ENCODE data around the gene GOLGA2. TPM values are rescaled to one million over a fixed set of nuclear protein-coding genes. Genes with fewer than 3 reads are reported as not detected.

Gene GOLGA2
- total RNA-seq, 4 donors from 2014 or later: 71.1 to 130 (median 83.1) TPM

DNA sequence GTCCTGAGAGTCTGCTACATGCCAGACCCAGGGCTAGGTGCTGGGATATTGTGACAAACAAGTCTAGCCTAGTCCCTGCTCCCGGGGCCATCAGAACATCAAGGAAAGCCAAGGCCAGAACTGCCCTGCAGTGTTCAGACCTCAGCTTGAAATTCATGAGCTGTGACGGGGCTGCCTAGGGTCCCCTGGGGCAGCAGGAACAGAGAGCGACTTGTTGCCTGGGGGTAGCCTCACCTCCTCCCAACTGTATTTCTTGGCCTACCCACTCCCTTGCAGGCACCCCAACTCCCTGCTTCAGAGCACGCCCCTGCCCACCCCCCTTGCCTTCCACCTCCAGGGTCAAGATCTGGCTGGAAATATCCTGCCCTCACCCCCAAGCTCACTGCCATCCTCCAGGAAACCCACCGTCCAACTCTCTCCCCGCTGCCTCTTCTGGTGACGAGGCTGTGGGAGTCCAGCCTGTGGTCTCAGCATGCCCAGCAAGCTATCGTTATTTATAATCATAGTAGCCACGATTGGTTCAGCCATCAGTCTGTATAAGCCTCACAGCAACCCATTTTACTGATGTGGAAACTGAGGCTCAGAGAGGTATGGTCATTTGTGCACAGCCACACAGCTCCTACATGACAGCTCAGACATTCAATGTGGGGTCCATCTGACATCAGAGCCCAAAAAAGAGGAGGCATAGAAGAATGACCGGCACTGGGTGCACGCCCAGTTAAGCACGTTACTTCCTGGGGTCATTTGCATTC is 61.9 kb downstream of the GOLGA2 start:
- Histone ChIP-seq H3K27ac (peak overlapping the region in 1 of 4 donors; percentile 70), H3K36me3 (no peaks in the 10 kb centered on the region), H3K27me3 (no peaks in the 10 kb centered on the region), H3K4me3 (no peak overlapping the region), H3K4me1 (peaks cover 0 to 49% (median 13%) of the 10 kb centered on the region in 3 donors), H3K9me3 (no peaks in the 10 kb centered on the region)
- 78% methylated on average over 11 of the region's 12 CpGs; no CpG with 5 or more reads in 1 of the 2 donors for WGBS, 2 donors (ENCODE audit: low coverage in 1 of 2)
- TF ChIP-seq POLR2AphosphoS5 (IDR thresholded peaks at IDR 0.05): no peak
- no peak for TF ChIP-seq EP300 (IDR thresholded peaks at IDR 0.05)
- no peak for TF ChIP-seq POLR2A (IDR thresholded peaks at IDR 0.05)
- TF ChIP-seq, protein P1, sequence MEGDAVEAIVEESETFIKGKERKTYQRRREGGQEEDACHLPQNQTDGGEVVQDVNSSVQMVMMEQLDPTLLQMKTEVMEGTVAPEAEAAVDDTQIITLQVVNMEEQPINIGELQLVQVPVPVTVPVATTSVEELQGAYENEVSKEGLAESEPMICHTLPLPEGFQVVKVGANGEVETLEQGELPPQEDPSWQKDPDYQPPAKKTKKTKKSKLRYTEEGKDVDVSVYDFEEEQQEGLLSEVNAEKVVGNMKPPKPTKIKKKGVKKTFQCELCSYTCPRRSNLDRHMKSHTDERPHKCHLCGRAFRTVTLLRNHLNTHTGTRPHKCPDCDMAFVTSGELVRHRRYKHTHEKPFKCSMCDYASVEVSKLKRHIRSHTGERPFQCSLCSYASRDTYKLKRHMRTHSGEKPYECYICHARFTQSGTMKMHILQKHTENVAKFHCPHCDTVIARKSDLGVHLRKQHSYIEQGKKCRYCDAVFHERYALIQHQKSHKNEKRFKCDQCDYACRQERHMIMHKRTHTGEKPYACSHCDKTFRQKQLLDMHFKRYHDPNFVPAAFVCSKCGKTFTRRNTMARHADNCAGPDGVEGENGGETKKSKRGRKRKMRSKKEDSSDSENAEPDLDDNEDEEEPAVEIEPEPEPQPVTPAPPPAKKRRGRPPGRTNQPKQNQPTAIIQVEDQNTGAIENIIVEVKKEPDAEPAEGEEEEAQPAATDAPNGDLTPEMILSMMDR (IDR thresholded peaks at IDR 0.05): no peak
- ATAC-seq: no peak

DNA sequence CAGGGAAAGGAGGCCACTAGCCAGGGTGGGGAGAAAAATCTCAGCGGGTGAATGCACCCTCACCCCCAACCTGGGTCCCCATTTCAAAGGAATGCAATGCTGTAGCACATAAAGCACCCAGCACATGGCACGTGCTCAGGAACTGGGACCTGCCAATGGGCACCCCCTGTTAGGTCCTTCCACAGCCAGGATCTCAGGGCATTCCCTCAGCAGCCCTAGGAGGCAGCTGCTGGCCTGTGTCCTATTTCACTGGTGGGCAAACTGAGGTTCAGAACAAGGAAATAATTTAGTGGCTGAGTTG is 63.9 kb downstream of the GOLGA2 start:
- Histone ChIP-seq H3K4me3 (no peak overlapping the region), H3K27ac (peak overlapping the region in 1 of 4 donors; percentile 42), H3K9me3 (no peaks in the 10 kb centered on the region), H3K36me3 (no peaks in the 10 kb centered on the region), H3K27me3 (no peaks in the 10 kb centered on the region), H3K4me1 (peaks cover 0 to 30% (median 7%) of the 10 kb centered on the region in 3 donors)
- no peak for ATAC-seq
- WGBS, 2 donors (ENCODE audit: low coverage in 1 of 2): 75 to 83% methylated on average over 1 to 2 of the region's 2 CpGs
- TF ChIP-seq POLR2A (IDR thresholded peaks at IDR 0.05) (no peak), EP300 (IDR thresholded peaks at IDR 0.05) (no peak), POLR2AphosphoS5 (IDR thresholded peaks at IDR 0.05) (no peak)
- TF ChIP-seq, protein P1 (IDR thresholded peaks at IDR 0.05): no peak

DNA sequence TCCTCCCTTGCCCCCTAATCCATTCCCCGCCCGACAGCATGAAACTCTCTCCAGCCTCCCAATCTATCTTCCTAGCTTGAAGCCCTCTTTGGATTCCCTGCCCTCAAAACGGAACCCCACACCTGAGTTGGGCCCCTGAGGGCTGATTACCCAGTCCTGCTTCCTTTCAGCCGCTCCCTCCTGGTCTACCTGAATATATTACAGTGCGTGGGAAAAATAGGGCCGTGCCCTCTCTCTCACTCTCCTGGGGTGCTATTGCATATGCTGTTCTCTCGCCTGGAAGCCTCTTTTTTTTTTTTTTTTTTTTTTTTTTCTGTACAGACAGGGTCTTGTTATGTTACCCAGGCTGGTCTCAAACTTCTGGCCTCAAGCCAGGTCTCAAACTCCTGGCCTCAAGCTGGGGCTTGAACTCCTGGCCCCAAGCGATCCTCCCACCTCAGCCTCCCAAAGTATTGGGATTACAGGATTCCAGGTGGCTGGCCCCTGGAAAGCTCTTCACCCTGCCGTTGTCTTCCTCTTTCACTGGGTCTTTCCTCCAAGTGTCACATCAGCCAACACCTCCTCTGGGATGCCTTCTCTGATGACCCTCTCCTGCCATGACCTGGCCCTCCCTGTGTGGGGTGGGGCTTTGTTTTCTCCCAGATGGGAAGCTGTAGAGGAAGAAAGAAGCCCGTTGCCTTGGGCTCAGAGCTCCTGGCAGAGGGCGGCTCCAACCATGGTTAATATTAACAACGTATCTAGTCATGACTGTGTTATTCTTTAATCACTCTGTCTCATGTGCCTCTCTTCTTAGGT is 64.4 kb downstream of the GOLGA2 start:
- peak overlapping the region in 1 of 4 donors; percentile 42 for H3K27ac ChIP-seq
- peaks cover 0 to 25% (median 7%) of the 10 kb centered on the region in 3 donors for H3K4me1 ChIP-seq
- no peak overlapping the region for H3K4me3 ChIP-seq
- H3K27me3 ChIP-seq: peaks cover under 1% of the 10 kb centered on the region
- 33 to 55% methylated on average over 3 to 10 of the region's 12 CpGs for WGBS, 2 donors (ENCODE audit: low coverage in 1 of 2)
- no peaks in the 10 kb centered on the region for H3K36me3 ChIP-seq
- no peaks in the 10 kb centered on the region for H3K9me3 ChIP-seq
- TF ChIP-seq EP300 (IDR thresholded peaks at IDR 0.05) (no peak), POLR2AphosphoS5 (IDR thresholded peaks at IDR 0.05) (no peak), POLR2A (IDR thresholded peaks at IDR 0.05) (no peak)
- TF ChIP-seq, protein P1 (IDR thresholded peaks at IDR 0.05): no peak
- ATAC-seq: no peak

DNA sequence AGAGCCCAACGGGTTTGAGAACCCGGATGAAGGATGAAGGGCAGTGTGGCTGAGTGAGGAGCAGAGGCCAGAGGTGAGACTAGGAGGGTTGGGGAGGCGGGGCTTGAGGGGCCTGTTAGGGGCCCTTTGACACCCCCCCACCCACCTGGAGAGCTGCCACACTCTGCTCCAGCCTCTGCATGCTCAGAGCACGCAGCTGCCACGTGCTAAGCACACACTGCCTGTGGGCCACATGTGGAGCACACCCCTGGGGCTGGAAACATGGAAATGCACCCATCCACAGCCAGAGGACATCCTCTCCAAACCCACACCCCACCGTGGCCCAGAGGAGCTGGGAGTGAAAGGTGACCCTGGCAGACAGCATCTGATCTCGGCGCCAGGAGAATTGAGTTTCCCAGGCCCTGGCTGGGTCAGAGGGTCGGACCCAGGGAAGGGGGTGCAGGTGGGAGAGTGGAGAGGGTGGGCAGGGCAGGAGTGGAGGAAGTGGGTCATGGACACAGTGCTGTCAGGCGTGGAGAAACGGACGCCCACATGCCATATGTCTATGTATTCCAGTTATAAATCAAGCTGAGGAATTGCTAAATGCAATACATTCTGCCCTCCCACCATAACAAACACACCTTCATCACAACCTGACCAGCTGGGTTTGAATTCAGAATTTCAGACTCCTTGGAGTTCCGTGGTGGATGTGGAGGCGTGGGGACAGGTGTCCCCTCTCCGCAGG is 66.7 kb downstream of the GOLGA2 start:
- H3K36me3 ChIP-seq: no peaks in the 10 kb centered on the region
- ATAC-seq: no peak
- 70 to 71% methylated on average over 8 to 11 of the region's 15 CpGs for WGBS, 2 donors (ENCODE audit: low coverage in 1 of 2)

DNA sequence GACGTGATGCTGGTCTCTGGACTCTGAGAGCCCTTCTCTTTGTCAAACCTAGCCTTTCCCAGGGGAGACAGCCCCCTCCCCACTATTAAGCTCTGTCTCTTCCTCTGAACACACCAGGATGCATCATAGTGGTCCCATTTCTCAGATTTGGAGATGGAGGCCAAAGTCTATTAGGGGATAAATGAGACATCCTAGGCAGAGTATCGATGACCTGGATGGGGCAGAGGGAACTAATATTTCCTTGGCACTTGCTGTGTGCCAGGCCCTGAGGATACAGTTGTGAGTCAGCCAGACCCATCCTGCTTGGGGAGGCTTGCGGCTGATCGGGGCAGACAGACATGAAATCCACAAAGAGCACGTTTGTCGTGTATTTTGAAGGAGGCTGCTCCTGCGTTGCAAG is 67.4 kb downstream of the GOLGA2 start:
- WGBS, 2 donors (ENCODE audit: low coverage in 1 of 2): 82 to 95% methylated on average over 5 to 6 of the region's 7 CpGs

More for the DNA sequence above, 66.7 kb downstream of the GOLGA2 start:
- Histone ChIP-seq H3K4me3 (no peak overlapping the region), H3K9me3 (no peaks in the 10 kb centered on the region), H3K4me1 (peaks cover 0 to 16% (median 12%) of the 10 kb centered on the region in 3 donors), H3K27ac (peak overlapping the region in 1 of 4 donors; percentile 49), H3K27me3 (peaks cover 22% of the 10 kb centered on the region)
- TF ChIP-seq EP300 (IDR thresholded peaks at IDR 0.05) (no peak), POLR2AphosphoS5 (IDR thresholded peaks at IDR 0.05) (no peak)

More for the DNA sequence above, 67.4 kb downstream of the GOLGA2 start:
- no peak for ATAC-seq
- TF ChIP-seq EP300 (IDR thresholded peaks at IDR 0.05) (no peak), POLR2A (IDR thresholded peaks at IDR 0.05) (no peak), POLR2AphosphoS5 (IDR thresholded peaks at IDR 0.05) (no peak)
- TF ChIP-seq, protein P1 (IDR thresholded peaks at IDR 0.05): no peak
- peaks cover 29% of the 10 kb centered on the region for H3K27me3 ChIP-seq
- H3K27ac ChIP-seq: peak overlapping the region in 1 of 4 donors; percentile 49
- no peak overlapping the region for H3K4me3 ChIP-seq
- H3K4me1 ChIP-seq: peaks cover 0 to 23% (median 12%) of the 10 kb centered on the region in 3 donors
- H3K36me3 ChIP-seq: no peaks in the 10 kb centered on the region
- no peaks in the 10 kb centered on the region for H3K9me3 ChIP-seq

Data from gastroesophageal sphincter (tissue), 4 donors.